ENCODE measurements around the gene CLCN7. TPM values are rescaled to one million over a fixed set of nuclear protein-coding genes. Genes with fewer than 3 reads are reported as not detected.

The CLCN7 gene
- polyA plus RNA-seq, 1 of the 3 experiments (the other 2 are of a cell fraction), result 44.3 TPM

DNA sequence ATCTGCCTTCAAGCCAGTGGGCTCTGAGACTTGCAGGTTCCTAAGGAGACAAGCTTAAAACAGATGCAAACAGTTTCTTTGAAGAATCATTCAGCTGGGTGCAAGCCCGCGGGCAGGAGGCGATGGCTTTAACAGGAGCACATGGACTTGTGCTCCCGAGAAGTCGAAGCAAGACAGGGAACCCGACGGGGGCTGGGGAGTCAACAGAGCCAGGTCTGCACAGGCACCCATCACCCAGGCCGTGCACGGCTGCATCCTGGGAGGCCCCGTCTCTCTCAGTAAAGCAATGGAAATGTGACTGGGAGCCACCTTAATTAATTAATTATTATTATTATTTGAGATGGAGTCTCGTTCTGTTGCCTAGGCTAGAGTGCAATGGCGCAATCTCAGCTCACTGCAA lies 14.2 kb upstream of the CLCN7 start:
- Histone ChIP-seq H2AFZ (ENCODE audit: low read depth) (no peak overlapping the region), H3K4me1 (ENCODE audit: control insufficient read depth in 1 of 2, insufficient read depth in 2 of 2, low read depth in 1 of 2, low read length in 1 of 2) (peaks cover 0 to 9% of the 10 kb centered on the region in 2 experiments; a peak in 1 of 4 replicates), H3K36me3 (replicated peaks in 1 of 2; ENCODE audit: control insufficient read depth in 1 of 2, insufficient read depth in 2 of 2, low read length in 1 of 2) (no peaks in the 10 kb centered on the region), H3K27ac (ENCODE audit: low read depth in 2 of 2, low read length in 1 of 2) (no peak overlapping the region), H3K79me2 (ENCODE audit: insufficient read depth) (peaks cover 8% of the 10 kb centered on the region; the same call in 1 of the 2 replicates), H4K20me1 (ENCODE audit: insufficient read depth) (no peaks in the 10 kb centered on the region), H3K9me3 (no peaks in the 10 kb centered on the region), H3K4me3 (ENCODE audit: low read depth in 2 of 2, low read length in 1 of 2) (no peak overlapping the region), H3K9ac (no peak overlapping the region), H3K4me2 (no peak overlapping the region), H3F3A (replicated peaks; ENCODE audit: insufficient read depth) (no peaks in the 10 kb centered on the region), H3K27me3 (ENCODE audit: insufficient read depth) (no peaks in the 10 kb centered on the region), H3K9me2 (no peaks in the 10 kb centered on the region)
- TF ChIP-seq GABPA (IDR thresholded peaks at IDR 0.05; ENCODE audit: low read depth), result no peak
- no peak for TF ChIP-seq RAD21 (IDR thresholded peaks at IDR 0.05; ENCODE audit: low read length)
- TF ChIP-seq RCOR1 (IDR thresholded peaks at IDR 0.05; ENCODE audit: low read length), result no peak
- no peak for TF ChIP-seq MXI1 (IDR thresholded peaks at IDR 0.05; ENCODE audit: low read depth, low read length)
- TF ChIP-seq, protein P1, sequence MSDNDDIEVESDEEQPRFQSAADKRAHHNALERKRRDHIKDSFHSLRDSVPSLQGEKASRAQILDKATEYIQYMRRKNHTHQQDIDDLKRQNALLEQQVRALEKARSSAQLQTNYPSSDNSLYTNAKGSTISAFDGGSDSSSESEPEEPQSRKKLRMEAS (IDR thresholded peaks at IDR 0.05; ENCODE audit: low read depth), result no peak
- TF ChIP-seq EP300 (IDR thresholded peaks at IDR 0.05; ENCODE audit: borderline replicate concordance in 1 of 2, low read depth in 1 of 2, low read length in 1 of 2), result no peak
- TF ChIP-seq, protein P2, sequence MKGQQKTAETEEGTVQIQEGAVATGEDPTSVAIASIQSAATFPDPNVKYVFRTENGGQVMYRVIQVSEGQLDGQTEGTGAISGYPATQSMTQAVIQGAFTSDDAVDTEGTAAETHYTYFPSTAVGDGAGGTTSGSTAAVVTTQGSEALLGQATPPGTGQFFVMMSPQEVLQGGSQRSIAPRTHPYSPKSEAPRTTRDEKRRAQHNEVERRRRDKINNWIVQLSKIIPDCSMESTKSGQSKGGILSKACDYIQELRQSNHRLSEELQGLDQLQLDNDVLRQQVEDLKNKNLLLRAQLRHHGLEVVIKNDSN (IDR thresholded peaks at IDR 0.05; ENCODE audit: borderline replicate concordance, low read depth), result no peak
- TF ChIP-seq RXRA (IDR thresholded peaks at IDR 0.05; ENCODE audit: borderline replicate concordance, low read depth), result no peak
- TF ChIP-seq ELF1 (IDR thresholded peaks at IDR 0.05), result no peak
- no peak for TF ChIP-seq SMC3 (IDR thresholded peaks at IDR 0.05; ENCODE audit: low read depth, low read length)
- TF ChIP-seq TCF12 (IDR thresholded peaks at IDR 0.05), result no peak
- no peak for TF ChIP-seq JUND (IDR thresholded peaks at IDR 0.05)
- no peak for TF ChIP-seq FOSL2 (IDR thresholded peaks at IDR 0.05; ENCODE audit: borderline replicate concordance, low read depth)
- no peak for TF ChIP-seq YY1 (IDR thresholded peaks at IDR 0.05; ENCODE audit: low read depth)
- TF ChIP-seq, protein P3, sequence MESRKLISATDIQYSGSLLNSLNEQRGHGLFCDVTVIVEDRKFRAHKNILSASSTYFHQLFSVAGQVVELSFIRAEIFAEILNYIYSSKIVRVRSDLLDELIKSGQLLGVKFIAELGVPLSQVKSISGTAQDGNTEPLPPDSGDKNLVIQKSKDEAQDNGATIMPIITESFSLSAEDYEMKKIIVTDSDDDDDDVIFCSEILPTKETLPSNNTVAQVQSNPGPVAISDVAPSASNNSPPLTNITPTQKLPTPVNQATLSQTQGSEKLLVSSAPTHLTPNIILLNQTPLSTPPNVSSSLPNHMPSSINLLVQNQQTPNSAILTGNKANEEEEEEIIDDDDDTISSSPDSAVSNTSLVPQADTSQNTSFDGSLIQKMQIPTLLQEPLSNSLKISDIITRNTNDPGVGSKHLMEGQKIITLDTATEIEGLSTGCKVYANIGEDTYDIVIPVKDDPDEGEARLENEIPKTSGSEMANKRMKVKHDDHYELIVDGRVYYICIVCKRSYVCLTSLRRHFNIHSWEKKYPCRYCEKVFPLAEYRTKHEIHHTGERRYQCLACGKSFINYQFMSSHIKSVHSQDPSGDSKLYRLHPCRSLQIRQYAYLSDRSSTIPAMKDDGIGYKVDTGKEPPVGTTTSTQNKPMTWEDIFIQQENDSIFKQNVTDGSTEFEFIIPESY (IDR thresholded peaks at IDR 0.05; ENCODE audit: borderline replicate concordance, low read depth), result no peak
- no peak for TF ChIP-seq NFIC (IDR thresholded peaks at IDR 0.05; ENCODE audit: borderline replicate concordance)
- no peak for TF ChIP-seq RFX5 (IDR thresholded peaks at IDR 0.05; ENCODE audit: low read length)
- TF ChIP-seq, protein P4, sequence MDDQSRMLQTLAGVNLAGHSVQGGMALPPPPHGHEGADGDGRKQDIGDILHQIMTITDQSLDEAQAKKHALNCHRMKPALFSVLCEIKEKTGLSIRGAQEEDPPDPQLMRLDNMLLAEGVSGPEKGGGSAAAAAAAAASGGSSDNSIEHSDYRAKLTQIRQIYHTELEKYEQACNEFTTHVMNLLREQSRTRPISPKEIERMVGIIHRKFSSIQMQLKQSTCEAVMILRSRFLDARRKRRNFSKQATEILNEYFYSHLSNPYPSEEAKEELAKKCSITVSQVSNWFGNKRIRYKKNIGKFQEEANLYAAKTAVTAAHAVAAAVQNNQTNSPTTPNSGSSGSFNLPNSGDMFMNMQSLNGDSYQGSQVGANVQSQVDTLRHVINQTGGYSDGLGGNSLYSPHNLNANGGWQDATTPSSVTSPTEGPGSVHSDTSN (IDR thresholded peaks at IDR 0.05), result no peak
- no peak for TF ChIP-seq SIN3A (IDR thresholded peaks at IDR 0.05; ENCODE audit: borderline replicate concordance, low read depth, low read length)
- ChIA-PET POLR2A (no interaction called here), CTCF (interaction anchor here (1.0 kb wide), 1 partner anchor 235 kb away, joined by 3 read pairs; no protein-coding TSS in a partner anchor)
- no peak for DNase-seq
- 89% methylated on average over 9 of the region's 12 CpGs for WGBS (ENCODE audit: low lambda C conversion rate)

Data from SK-N-SH (cell line).